H1 (cell line): ENCODE data around the gene WDR77. TPM values are rescaled to one million over a fixed set of nuclear protein-coding genes. Genes with fewer than 3 reads are reported as not detected.

ENCODE experiments used
- ASH2L ChIP-seq: fragments of 200-600, 300-600 bp; sonication (generic); IDR thresholded peaks from one replicate; pipeline ENCODE4 v1.7.1; 2017; ENCODE audit warnings: low read length
- BACH1 ChIP-seq: IDR thresholded peaks from 2 replicates; pipeline ENCODE4 v1.6.1; 2012; ENCODE audit warnings: low read length, improper control_type of control experiment
- CHD7 ChIP-seq: fragments of 300-600 bp; sonication (generic); IDR thresholded peaks from 2 replicates; pipeline ENCODE4 v1.7.1; 2012; ENCODE audit warnings: low read length, moderate library complexity, mild to moderate bottlenecking, inconsistent platforms; ENCODE audit not compliant: insufficient replicate concordance
- GABPA ChIP-seq: IDR thresholded peaks from 2 replicates; pipeline ENCODE4 v1.6.1; 2011; ENCODE audit warnings: mild to moderate bottlenecking, low read length, moderate library complexity, borderline replicate concordance; ENCODE audit not compliant: insufficient read depth
- POLR2A ChIP-seq, 2 experiments: IDR thresholded peaks; 1 replicate in 1 of 2; 2 replicates in 1 of 2; pipeline ENCODE4 v1.6.1; 2011; ENCODE audit warnings: low read depth in 2 of 2, low read length in 2 of 2, mild to moderate bottlenecking in 2 of 2; ENCODE audit errors: control extremely low read depth in 1 of 2
- SIN3A ChIP-seq, 2 experiments: IDR thresholded peaks in 1 of 2; conservative IDR thresholded peaks in 1 of 2; 2 replicates each; pipeline ENCODE4 v1.6.1; 2011 to 2012; ENCODE audit warnings: low read length in 2 of 2, improper control_type of control experiment in 1 of 2, low read depth in 1 of 2, mild to moderate bottlenecking in 1 of 2
- SP1 ChIP-seq: IDR thresholded peaks from 2 replicates; pipeline ENCODE4 v1.6.1; 2011; ENCODE audit warnings: low read depth, low read length
- USF2 ChIP-seq: IDR thresholded peaks from 2 replicates; pipeline ENCODE4 v1.6.1; 2011; ENCODE audit warnings: low read length, improper control_type of control experiment
- YY1 ChIP-seq: IDR thresholded peaks from 2 replicates; pipeline ENCODE4 v1.6.1; 2011; ENCODE audit warnings: low read depth, mild to moderate bottlenecking, low read length
- polyA plus RNA-seq, 7 experiments: library from polyadenylated mRNA; depleted of rRNA in 3 of 7; stranded (reverse) in 5 of 7; unstranded in 2 of 7; fragments of >200 nt in 5 of 7; fragments of 200-250 nt in 2 of 7; gene quantifications; 1 replicate in 5 of 7; 2 replicates in 1 of 7; 4 replicates in 1 of 7; pipeline versions ENCODE4 v1.2.1 to v1.2.3, GENCODE V29; 2011 to 2013; ENCODE audit warnings: missing spikeins in 2 of 7, mixed read lengths in 2 of 7
- total RNA-seq: library from RNA; stranded (reverse); fragmentation: NEBNext Ultra II Directional; extraction: Animal tissue kit (Norgen Biotek cat#: 25700); gene quantifications from 2 replicates; pipeline ENCODE4 v1.2.1, GENCODE V29; 2021

WDR77 gene
- total and polyA plus RNA-seq, 2 of the 8 experiments (the other 6 are each of a cell fraction or from before 2014, with no cell fraction given), result 66.0 to 156 TPM

GRCh38 chr1:111404588-111404987 is 44.5 kb downstream of the WDR77 start (continued):
- TF ChIP-seq CHD7, result no peak
- no peak for TF ChIP-seq USF2
- no peak for TF ChIP-seq ASH2L
- TF ChIP-seq POLR2A (IDR thresholded peaks at IDR 0.05; ENCODE audit: control extremely low read depth in 1 of 2, low read depth in 2 of 2, low read length in 2 of 2), result no peak
- TF ChIP-seq YY1, result no peak
- TF ChIP-seq SIN3A (conservative IDR thresholded peaks at IDR 0.05 in 1 of 2, IDR thresholded peaks at IDR 0.05 in 1 of 2; ENCODE audit: low read depth in 1 of 2, low read length in 2 of 2), result no peak
- TF ChIP-seq BACH1, result no peak
- no peak for TF ChIP-seq SP1
- TF ChIP-seq GABPA, result no peak
